HEK293 (cell line): ENCODE results near the gene PPARD.

Source experiments
- CTCF ChIA-PET: fragments of 350-600 bp; formaldehyde crosslinking; extraction: SDS; loops from one replicate; lab custom pipeline; 2021; ENCODE audit warnings: antibody characterized with exemption; lab: Yijun Ruan, JAX
- POLR2A ChIA-PET: fragments of 300-600 bp; formaldehyde crosslinking; extraction: SDS; loops from one replicate; lab custom pipeline; 2020; ENCODE audit warnings: antibody characterized with exemption, inconsistent platforms; lab: Yijun Ruan, JAX
- H3K27ac ChIP-seq: fragments of 200-500 bp; sonication (Bioruptor generic); 2 replicates; pipeline ENCODE4 v1.5.1; 2014; ENCODE audit warnings: low read depth, low read length, control low read depth, inconsistent platforms; ENCODE audit errors: extremely low read depth
- H3K36me3 ChIP-seq, 2 experiments: fragments of 200-500 bp in 1 of 2; sonication (Bioruptor generic) in 1 of 2; 1 replicate in 1 of 2; 2 replicates in 1 of 2; pipeline ENCODE4 v1.5.1; 2014 to 2017; ENCODE audit warnings: inconsistent platforms in 2 of 2, low read length in 2 of 2; ENCODE audit not compliant: control insufficient read depth in 2 of 2, insufficient read depth in 1 of 2
- H3K4me1 ChIP-seq: fragments of 200-500 bp; sonication (Bioruptor generic); 2 replicates; pipeline ENCODE4 v1.5.1; 2014; ENCODE audit warnings: mild to moderate bottlenecking, low read length, inconsistent platforms; ENCODE audit not compliant: control insufficient read depth, insufficient read depth
- H3K4me3 ChIP-seq: 2 replicates; pipeline ENCODE4 v1.5.1; 2011; ENCODE audit warnings: low read depth, mild to moderate bottlenecking, control low read depth, low read length, moderate library complexity
- H3K9me3 ChIP-seq: fragments of 200-500 bp; sonication (Bioruptor generic); 2 replicates; pipeline ENCODE4 v1.5.1; 2014; ENCODE audit warnings: low read depth, low read length, inconsistent platforms; ENCODE audit not compliant: control insufficient read depth, insufficient read depth
- BCL11B ChIP-seq: fragments of 450-650 bp; formaldehyde crosslinking; IDR thresholded peaks from 2 replicates; pipeline ENCODE4 v1.5.1; 2016; ENCODE audit warnings: low read depth, missing biosample characterization, missing genetic modification characterization
- ELK4 ChIP-seq: IDR thresholded peaks from 2 replicates; pipeline ENCODE4 v1.6.1; 2011; ENCODE audit warnings: mild to moderate bottlenecking, low read depth, low read length, borderline replicate concordance
- KLF10 ChIP-seq: fragments of 450-650 bp; IDR thresholded peaks from 2 replicates; pipeline ENCODE4 v1.5.1; 2018; ENCODE audit warnings: missing biosample characterization, mild to moderate bottlenecking, missing genetic modification characterization
- KLF8 ChIP-seq: fragments of 450-650 bp; formaldehyde crosslinking; IDR thresholded peaks from 2 replicates; pipeline ENCODE4 v1.5.1; 2016; ENCODE audit warnings: missing biosample characterization, missing genetic modification characterization
- PATZ1 ChIP-seq: fragments of 450-650 bp; formaldehyde crosslinking; IDR thresholded peaks from 2 replicates; pipeline ENCODE4 v1.5.1; 2016; ENCODE audit warnings: missing biosample characterization, missing genetic modification characterization
- PRDM10 ChIP-seq: fragments of 450-650 bp; formaldehyde crosslinking; IDR thresholded peaks from 2 replicates; pipeline ENCODE4 v1.5.1; 2016; ENCODE audit warnings: missing biosample characterization, missing genetic modification characterization
- PRDM4 ChIP-seq: fragments of 450-650 bp; formaldehyde crosslinking; IDR thresholded peaks from 2 replicates; pipeline ENCODE4 v1.5.1; 2017; ENCODE audit warnings: missing biosample characterization, missing genetic modification characterization
- SP2 ChIP-seq: fragments of 450-650 bp; formaldehyde crosslinking; IDR thresholded peaks from 2 replicates; pipeline ENCODE4 v1.5.1; 2016; ENCODE audit warnings: missing biosample characterization, missing genetic modification characterization
- ZBTB1 ChIP-seq: fragments of 450-650 bp; formaldehyde crosslinking; IDR thresholded peaks from 2 replicates; pipeline ENCODE4 v1.5.1; 2016; ENCODE audit warnings: missing biosample characterization, missing genetic modification characterization
- ZBTB17 ChIP-seq: fragments of 450-650 bp; formaldehyde crosslinking; IDR thresholded peaks from 2 replicates; pipeline ENCODE4 v1.5.1; 2016; ENCODE audit warnings: missing biosample characterization, missing genetic modification characterization
- ZEB2 ChIP-seq: fragments of 450-650 bp; formaldehyde crosslinking; IDR thresholded peaks from 2 replicates; pipeline ENCODE4 v1.5.1; 2016; ENCODE audit warnings: missing biosample characterization, missing genetic modification characterization
- ZNF138 ChIP-seq: fragments of 450-650 bp; formaldehyde crosslinking; IDR thresholded peaks from 2 replicates; pipeline ENCODE4 v1.5.1; 2016; ENCODE audit warnings: missing biosample characterization, missing genetic modification characterization, borderline replicate concordance
- ZNF248 ChIP-seq: fragments of 450-650 bp; formaldehyde crosslinking; IDR thresholded peaks from 2 replicates; pipeline ENCODE4 v1.5.1; 2017; ENCODE audit warnings: missing biosample characterization, missing genetic modification characterization
- ZNF366 ChIP-seq: fragments of 450-650 bp; formaldehyde crosslinking; conservative IDR thresholded peaks from 2 replicates; pipeline ENCODE4 v1.5.1; 2016; ENCODE audit warnings: missing biosample characterization, missing genetic modification characterization
- ZNF513 ChIP-seq: fragments of 450-650 bp; IDR thresholded peaks from 2 replicates; pipeline ENCODE4 v1.5.1; 2018; ENCODE audit warnings: missing biosample characterization, missing genetic modification characterization
- ZNF548 ChIP-seq: fragments of 450-650 bp; formaldehyde crosslinking; IDR thresholded peaks from 2 replicates; pipeline ENCODE4 v1.5.1; 2016; ENCODE audit warnings: missing biosample characterization, missing genetic modification characterization
- ZNF555 ChIP-seq: fragments of 450-650 bp; formaldehyde crosslinking; conservative IDR thresholded peaks from 2 replicates; pipeline ENCODE4 v1.5.1; 2017; ENCODE audit warnings: missing biosample characterization, mild to moderate bottlenecking, missing genetic modification characterization, inconsistent platforms
- ZNF701 ChIP-seq: fragments of 450-650 bp; formaldehyde crosslinking; IDR thresholded peaks from 2 replicates; pipeline ENCODE4 v1.5.1; 2016; ENCODE audit warnings: missing biosample characterization, missing genetic modification characterization
- ZNF837 ChIP-seq: fragments of 450-650 bp; formaldehyde crosslinking; IDR thresholded peaks from 2 replicates; pipeline ENCODE4 v1.5.1; 2016; ENCODE audit warnings: missing biosample characterization, missing genetic modification characterization

PPARD gene

GRCh38 chr6:35469751-35470662 is 127.6 kb downstream of the PPARD start (continued):
- TF ChIP-seq ELK4 (no peak), ZNF837 (0 out of 2 replicates have a peak, but pooled peaks have one; percentile 14), SP2 (tag by site-specific recombination) (0 out of 2 replicates have a peak, but pooled peaks have one; percentile 10), PRDM4 (tag by site-specific recombination) (no peak), ZBTB17 (peak; percentile 33; the same call in 1 of the 2 replicates), PRDM10 (peak; percentile 66), KLF8 (peak; percentile 37; the same call in 1 of the 2 replicates), ZNF366 (tag by site-specific recombination) (peak; percentile 43), ZNF701 (tag by site-specific recombination) (no peak), ZNF138 (tag by site-specific recombination) (no peak), ZNF248 (tag by site-specific recombination) (no peak), ZNF513 (tag by site-specific recombination) (peak; percentile 16; the same call in 1 of the 2 replicates)
- TF ChIP-seq, all 188 proteins: peak for 12

- CTCF ChIA-PET: interaction anchor here (0.6 to 1.8 kb wide), 6 partner anchors 20 to 626 kb away, joined by 3 to 8 read pairs (median 4); no protein-coding TSS in a partner anchor
- H3K36me3 ChIP-seq: peaks cover 13 to 85% of the 10 kb centered on the region in 2 experiments; a peak in 2 of 3 replicates
- 0 out of 2 replicates have a peak, but pooled peaks cover 5% of the 10 kb centered on the region for H3K4me1 ChIP-seq
- H3K27ac ChIP-seq: 0 out of 2 replicates have a peak overlapping the region, but pooled peaks have one; percentile 100
- peak overlapping the region; percentile 17 for H3K4me3 ChIP-seq
- H3K9me3 ChIP-seq: no peaks in the 10 kb centered on the region
- POLR2A ChIA-PET: interaction anchor here (0.8 to 9.5 kb wide), 10 partner anchors 14 to 265 kb away, joined by 3 to 198 read pairs (median 4); partner anchors contain the start of genes FANCE and TEAD3
- TF ChIP-seq ZNF555: no peak
- no peak; the same call in 1 of the 2 replicates for TF ChIP-seq ZEB2 (tag by site-specific recombination)
- 0 out of 2 replicates have a peak, but pooled peaks have one; percentile 3 for TF ChIP-seq PATZ1 (tag by site-specific recombination)
- no peak for TF ChIP-seq ZBTB1
- no peak for TF ChIP-seq ZNF548
- peak; percentile 20; the same call in 1 of the 2 replicates for TF ChIP-seq KLF10 (tag by site-specific recombination)
- TF ChIP-seq BCL11B (tag by site-specific recombination): no peak
Observed at GRCh38 chr6:35470663-35471120, 128.3 kb downstream of the PPARD start.
